Neural cell (in vitro differentiated cells): ENCODE results near the gene PDGFB.

ENCODE experiments used
- TF ChIP-seq, protein P1 (sequence below): fragments of 450-650 bp; IDR thresholded peaks from 2 replicates; pipeline ENCODE4 v1.5.1; 2014; ENCODE audit warnings: antibody characterized with exemption, mild to moderate bottlenecking, moderate library complexity; ENCODE audit not compliant: poor library complexity, severe bottlenecking
- TF ChIP-seq, protein P2 (sequence below): IDR thresholded peaks from 2 replicates; pipeline ENCODE4 v1.6.1; 2012; ENCODE audit warnings: borderline replicate concordance

DNA sequence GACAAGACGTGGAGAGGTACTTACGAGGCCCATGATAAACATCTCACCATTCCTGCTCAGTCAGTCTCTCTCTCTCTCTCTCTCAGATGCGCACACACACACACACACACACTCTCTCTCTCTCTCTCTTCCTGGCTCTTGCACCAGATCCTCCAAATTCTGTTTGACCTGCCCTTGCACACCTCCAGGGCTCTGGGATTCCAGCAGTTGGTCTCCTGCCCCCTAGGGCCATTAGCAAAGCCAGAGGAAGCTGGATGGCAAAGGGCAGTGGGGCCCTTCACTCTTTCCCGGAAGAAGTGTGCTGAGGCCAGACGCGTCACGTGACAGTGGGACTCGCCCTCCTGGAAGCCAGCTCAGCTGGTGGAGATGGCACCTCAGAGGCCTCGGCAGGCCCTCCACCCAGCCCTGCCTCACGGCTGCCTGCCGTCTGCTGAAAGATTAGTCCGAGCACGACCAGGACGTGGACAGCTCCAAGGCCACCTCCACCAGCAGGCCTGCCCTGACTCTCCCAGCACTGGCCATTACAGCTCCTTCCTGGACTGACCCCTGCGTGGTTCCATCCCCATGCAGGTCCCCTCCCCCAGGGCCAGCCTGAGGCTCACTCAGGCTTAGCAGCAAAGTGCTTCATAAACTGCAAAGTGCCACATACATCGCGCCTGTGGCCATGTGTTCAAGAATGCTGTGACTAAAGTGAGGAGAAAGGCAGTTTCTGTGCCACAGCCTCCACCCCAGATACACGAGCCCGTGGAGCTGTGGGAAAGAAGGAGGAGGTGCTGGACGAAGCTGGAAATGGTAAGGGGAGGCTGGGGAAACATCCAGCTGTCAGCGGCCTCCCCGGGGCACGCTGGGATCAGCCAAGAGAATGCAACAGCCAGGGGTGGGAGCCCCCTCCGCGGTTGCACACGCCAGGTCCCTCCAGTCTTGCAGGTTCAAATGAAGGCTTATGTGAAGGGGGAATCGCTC, 3.7 kb downstream of the PDGFB start:
- TF ChIP-seq, protein P1, sequence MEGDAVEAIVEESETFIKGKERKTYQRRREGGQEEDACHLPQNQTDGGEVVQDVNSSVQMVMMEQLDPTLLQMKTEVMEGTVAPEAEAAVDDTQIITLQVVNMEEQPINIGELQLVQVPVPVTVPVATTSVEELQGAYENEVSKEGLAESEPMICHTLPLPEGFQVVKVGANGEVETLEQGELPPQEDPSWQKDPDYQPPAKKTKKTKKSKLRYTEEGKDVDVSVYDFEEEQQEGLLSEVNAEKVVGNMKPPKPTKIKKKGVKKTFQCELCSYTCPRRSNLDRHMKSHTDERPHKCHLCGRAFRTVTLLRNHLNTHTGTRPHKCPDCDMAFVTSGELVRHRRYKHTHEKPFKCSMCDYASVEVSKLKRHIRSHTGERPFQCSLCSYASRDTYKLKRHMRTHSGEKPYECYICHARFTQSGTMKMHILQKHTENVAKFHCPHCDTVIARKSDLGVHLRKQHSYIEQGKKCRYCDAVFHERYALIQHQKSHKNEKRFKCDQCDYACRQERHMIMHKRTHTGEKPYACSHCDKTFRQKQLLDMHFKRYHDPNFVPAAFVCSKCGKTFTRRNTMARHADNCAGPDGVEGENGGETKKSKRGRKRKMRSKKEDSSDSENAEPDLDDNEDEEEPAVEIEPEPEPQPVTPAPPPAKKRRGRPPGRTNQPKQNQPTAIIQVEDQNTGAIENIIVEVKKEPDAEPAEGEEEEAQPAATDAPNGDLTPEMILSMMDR, result no peak
- TF ChIP-seq, protein P2, sequence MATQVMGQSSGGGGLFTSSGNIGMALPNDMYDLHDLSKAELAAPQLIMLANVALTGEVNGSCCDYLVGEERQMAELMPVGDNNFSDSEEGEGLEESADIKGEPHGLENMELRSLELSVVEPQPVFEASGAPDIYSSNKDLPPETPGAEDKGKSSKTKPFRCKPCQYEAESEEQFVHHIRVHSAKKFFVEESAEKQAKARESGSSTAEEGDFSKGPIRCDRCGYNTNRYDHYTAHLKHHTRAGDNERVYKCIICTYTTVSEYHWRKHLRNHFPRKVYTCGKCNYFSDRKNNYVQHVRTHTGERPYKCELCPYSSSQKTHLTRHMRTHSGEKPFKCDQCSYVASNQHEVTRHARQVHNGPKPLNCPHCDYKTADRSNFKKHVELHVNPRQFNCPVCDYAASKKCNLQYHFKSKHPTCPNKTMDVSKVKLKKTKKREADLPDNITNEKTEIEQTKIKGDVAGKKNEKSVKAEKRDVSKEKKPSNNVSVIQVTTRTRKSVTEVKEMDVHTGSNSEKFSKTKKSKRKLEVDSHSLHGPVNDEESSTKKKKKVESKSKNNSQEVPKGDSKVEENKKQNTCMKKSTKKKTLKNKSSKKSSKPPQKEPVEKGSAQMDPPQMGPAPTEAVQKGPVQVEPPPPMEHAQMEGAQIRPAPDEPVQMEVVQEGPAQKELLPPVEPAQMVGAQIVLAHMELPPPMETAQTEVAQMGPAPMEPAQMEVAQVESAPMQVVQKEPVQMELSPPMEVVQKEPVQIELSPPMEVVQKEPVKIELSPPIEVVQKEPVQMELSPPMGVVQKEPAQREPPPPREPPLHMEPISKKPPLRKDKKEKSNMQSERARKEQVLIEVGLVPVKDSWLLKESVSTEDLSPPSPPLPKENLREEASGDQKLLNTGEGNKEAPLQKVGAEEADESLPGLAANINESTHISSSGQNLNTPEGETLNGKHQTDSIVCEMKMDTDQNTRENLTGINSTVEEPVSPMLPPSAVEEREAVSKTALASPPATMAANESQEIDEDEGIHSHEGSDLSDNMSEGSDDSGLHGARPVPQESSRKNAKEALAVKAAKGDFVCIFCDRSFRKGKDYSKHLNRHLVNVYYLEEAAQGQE, result no peak
